Measurements from ENCODE around the gene SLC12A7.

- no peak for TF ChIP-seq POLR2AphosphoS5 (IDR thresholded peaks at IDR 0.05; ENCODE audit: borderline replicate concordance, low read depth, low read length)
- no peak for TF ChIP-seq EZH2 (IDR thresholded peaks at IDR 0.05)
These were observed 19.3 kb upstream of the SLC12A7 start for GRCh38 chr5:1131191-1131621.

Data from SK-N-MC (cell line).